RPMI8226 (cell line): Measurements from ENCODE around the gene GIMAP5.

ENCODE experiments used
- DNase-seq: peaks from one replicate; pipeline ENCODE4 v3.0.0-alpha.2; 2015

GIMAP5 gene

GRCh38 chr7:150778014-150778737 lies 41.0 kb downstream of the GIMAP5 start:
- no peak for DNase-seq

- DNase-seq, result peak; percentile 81
Measured at GRCh38 chr7:150778738-150779301, 41.6 kb downstream of the GIMAP5 start.

DNA sequence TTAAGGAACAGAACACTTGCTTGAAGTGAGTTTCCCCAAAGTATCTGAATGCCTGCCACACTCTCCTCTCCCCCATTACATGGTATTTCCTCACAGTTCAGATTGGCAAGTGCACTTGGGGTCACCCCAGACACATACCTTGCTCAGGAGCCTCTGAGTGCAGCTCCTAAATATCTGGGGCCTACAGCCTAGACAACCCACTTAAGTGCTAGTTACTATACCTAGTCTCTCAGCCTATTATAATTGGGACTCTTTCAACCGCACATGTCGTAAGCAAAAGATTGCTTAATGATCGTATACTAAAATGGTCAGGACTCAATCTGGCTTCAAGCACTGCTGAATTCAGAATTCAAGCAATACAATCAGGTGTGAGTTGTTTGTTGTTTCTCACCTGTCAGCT lies 43.1 kb downstream of the GIMAP5 start:
- no peak for DNase-seq

DNA sequence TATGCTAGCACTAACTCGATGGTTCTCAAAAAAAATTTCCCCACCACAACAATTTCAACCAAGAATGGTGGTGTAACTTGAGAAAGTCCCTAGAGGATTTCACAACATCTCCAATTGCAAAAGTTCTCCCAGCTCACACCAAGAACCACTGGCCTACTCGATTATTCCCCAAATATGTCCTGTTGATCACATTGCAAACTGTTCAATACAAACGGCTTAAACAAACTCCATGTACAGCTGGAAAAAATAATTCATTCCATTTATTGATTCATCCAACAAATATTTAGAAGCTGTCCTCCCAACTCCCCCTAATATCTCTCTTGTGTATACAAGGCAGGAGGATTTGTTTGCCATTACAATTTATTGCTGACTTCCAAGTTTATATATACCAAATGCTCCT lies 43.9 kb downstream of the GIMAP5 start:
- DNase-seq, result no peak

- no peak for DNase-seq
Measured at GRCh38 chr7:150781961-150782360, 44.7 kb downstream of the GIMAP5 start.

DNA sequence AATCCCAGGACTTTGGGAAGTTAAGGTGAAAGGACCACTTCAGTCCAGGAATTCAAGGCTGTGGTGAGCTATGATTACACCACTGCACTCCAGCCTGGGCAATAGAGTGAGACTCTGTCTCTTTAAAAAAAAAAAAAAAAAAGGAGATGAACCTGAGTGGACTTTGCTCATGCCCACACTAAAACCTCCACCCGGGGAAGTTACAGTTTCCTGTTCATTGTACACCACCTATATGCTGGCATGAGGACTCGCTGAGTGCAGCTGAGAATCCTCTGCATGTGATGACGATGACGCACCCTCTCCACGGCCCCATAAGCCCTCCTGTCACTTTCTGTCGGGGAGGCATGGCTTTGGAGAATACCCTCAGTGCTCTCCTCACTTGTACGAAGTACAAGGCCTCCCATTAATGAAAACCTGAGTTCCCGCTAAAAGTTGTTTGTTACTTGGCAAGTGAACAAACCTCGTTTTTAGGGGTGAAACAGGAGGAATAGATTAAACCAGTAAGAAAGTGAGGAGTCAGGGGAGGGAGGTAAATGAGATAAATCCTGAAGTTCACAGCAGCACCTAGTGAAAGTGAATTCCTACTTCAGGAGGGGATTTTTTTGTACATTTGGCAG lies 47.0 kb downstream of the GIMAP5 start:
- no peak for DNase-seq

DNA sequence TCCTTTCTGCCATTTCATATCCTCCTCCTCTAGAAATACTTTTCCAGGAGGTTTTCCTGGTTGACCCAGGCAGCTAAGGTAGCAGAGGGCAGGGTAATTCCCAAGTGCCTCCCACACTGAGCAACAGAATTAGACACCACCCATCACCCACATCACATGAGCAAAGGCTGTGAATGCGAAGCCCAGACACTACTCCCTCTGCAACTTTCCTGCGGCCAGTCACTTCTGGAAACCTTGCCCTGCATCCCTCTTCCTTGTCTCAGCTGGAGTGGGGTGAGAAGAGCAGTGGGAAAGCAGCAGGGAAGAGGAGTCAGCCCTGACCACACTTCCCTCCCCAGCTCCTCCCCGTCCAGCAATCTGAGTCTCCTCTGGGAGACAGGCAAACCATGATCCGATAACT lies 47.7 kb downstream of the GIMAP5 start:
- no peak for DNase-seq

GRCh38 chr7:150787321-150788281 lies 50.4 kb downstream of the GIMAP5 start:
- DNase-seq, result peak; percentile 95

DNA sequence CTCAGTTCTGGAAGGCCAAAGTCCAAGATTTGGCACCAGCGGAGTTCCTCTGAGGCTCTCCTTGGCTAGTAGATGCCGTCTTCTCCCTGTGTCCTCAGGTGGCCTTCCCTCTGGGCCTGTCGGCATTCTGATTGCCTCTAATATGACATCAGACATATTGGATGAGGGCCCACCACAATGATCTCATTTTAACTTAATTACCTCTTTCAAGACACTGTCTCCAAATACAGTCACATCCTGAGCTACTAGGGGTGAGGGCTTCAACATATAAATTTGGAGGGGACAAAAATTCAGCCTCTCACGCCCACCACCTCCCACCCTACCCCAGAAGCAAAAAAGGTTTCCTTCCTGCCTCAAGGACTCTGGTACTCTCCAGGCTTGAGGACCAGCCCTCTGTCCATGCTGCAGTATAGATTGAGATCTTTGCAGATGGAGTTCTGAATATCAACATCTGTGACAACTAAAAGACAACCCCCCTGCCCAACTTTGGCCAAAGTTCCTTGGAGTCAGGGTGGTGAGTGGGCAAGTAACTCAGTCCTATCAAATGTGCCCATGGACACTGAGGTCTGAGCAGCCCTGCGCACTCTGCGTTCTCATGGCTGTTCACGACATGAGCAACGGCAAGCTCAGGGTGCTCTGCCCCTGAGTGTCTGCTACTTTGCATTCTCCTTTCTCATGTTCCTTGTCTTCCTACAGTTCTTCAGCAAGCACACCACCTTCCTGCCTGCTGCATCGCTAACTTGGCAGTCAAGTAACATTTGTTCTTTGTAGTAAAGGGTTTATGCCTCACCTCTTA lies 51.5 kb downstream of the GIMAP5 start:
- DNase-seq, result no peak

- DNase-seq, result no peak
Measured at GRCh38 chr7:150790416-150791075, 53.3 kb downstream of the GIMAP5 start.

GRCh38 chr7:150791304-150791703 lies 54.1 kb downstream of the GIMAP5 start:
- DNase-seq, result no peak

GRCh38 chr7:150791746-150792452 lies 54.7 kb downstream of the GIMAP5 start:
- DNase-seq, result no peak
